ENCODE results near the gene SLC15A3.

- TF ChIP-seq ZNF8 (CRISPR knock-in tag; IDR thresholded peaks at IDR 0.05) (no peak), TCF4 (CRISPR knock-in tag; IDR thresholded peaks at IDR 0.05; ENCODE audit: borderline replicate concordance) (no peak), TSHZ2 (CRISPR knock-in tag; IDR thresholded peaks at IDR 0.05) (no peak), CSDC2 (CRISPR knock-in tag; IDR thresholded peaks at IDR 0.05) (no peak), ZFP3 (CRISPR knock-in tag; IDR thresholded peaks at IDR 0.05) (no peak)
Observed at GRCh38 chr11:60996381-60997138, 44.6 kb upstream of the SLC15A3 start.
